ENCODE data around the gene TMEM45A.

DNA sequence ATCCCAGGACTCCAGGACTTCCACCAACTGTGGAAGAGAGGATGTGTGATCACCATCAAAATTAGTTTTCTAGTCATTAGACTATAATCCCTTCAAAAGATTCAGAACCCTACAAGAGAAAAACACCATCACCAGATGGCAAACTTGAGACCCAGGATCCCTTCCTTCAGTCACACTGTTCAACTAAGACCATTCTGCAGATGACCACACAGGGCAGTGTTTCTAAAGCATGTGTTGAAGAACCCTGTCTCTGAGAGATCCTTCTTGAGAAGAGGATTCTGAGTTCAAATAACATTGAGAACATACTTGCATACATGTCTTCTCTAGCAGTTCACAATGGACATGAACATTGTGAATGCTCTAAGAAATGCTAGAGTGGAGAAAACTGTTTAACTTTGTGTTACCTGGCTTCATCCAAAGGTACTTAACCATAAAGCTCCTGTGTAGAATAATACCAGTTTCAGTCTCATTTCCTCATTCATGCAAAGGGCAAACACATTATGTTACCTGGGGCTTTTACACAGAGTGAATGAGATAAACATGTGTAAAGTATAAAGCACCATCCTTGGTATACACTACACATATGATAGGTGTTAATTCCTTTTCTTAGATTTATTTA lies 114.6 kb downstream of the TMEM45A start:
- TF ChIP-seq POLR2A (IDR thresholded peaks at IDR 0.05) (no peak), CTCF (IDR thresholded peaks at IDR 0.05 in 4 of 5, conservative IDR thresholded peaks at IDR 0.05 in 1 of 5) (no peak)
